ENCODE measurements around the gene CDYL. TPM values are rescaled to one million over a fixed set of nuclear protein-coding genes. Genes with fewer than 3 reads are reported as not detected.

CDYL gene
- total RNA-seq, 1 experiment from 2014 or later, result 60.8 TPM

DNA sequence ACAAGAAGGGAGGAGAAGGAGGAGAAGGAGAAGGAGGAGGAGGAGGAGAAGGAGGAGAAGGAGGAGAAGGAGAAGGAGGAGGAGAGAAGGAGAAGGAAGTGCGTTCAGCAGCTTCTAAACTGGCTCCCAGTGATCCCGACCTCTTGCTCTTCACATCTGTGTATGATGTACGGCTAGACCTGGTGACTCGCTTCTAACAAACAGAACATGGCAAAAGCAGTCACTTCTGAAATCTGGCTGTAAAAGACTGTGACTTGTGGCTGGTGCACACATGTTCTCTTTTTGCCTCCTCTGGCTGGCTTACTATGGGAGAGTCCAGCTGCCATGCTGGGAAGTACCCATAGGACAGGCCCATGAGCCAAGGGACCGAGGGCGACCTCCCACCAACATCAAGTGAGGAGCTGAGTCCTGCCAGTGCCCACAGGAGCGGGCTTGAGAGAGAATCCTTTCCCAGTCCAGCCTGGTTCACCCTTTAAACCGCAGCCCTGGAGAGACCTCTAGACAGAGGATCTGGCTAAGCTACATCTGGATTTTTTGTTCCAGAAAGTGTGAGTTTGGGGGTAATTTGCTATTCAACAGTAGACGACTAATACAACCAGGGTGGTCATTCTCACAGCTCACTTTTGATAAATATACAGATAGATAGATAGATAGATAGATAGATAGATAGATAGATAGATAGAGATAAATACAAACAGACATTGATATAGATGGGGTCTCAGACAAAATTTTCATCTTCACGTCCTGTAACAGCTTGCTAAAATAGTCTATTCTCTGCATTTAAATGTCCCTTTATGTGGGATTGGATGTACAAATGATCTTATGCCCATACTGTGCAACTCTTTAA lies 185.3 kb downstream of the CDYL start:
- Histone ChIP-seq H4K20me1 (ENCODE audit: insufficient read depth) (no peaks in the 10 kb centered on the region), H3K27ac (no peak overlapping the region), H3K9me2 (ENCODE audit: insufficient read depth) (no peaks in the 10 kb centered on the region), H2AFZ (no peak overlapping the region), H3F3A (ENCODE audit: insufficient read depth, low read depth) (no peaks in the 10 kb centered on the region), H3K4me3 (no peak overlapping the region), H3K4me1 (replicated peaks; ENCODE audit: insufficient read depth) (no peaks in the 10 kb centered on the region), H3K27me3 (ENCODE audit: insufficient read depth, low read depth) (no peaks in the 10 kb centered on the region), H3K79me2 (ENCODE audit: low read depth) (no peaks in the 10 kb centered on the region), H3K36me3 (ENCODE audit: low read depth) (no peaks in the 10 kb centered on the region), H3K9me3 (ENCODE audit: insufficient read depth, low read depth) (no peaks in the 10 kb centered on the region), H3K4me2 (no peak overlapping the region)
- intact Hi-C loops (cut with micrococcal nuclease; ENCODE audit: unreplicated experiment), result no loop called here
- BruUV-seq (replicated peaks), result no TSS peak
- no peak for DNase-seq
- TF ChIP-seq, protein P1, sequence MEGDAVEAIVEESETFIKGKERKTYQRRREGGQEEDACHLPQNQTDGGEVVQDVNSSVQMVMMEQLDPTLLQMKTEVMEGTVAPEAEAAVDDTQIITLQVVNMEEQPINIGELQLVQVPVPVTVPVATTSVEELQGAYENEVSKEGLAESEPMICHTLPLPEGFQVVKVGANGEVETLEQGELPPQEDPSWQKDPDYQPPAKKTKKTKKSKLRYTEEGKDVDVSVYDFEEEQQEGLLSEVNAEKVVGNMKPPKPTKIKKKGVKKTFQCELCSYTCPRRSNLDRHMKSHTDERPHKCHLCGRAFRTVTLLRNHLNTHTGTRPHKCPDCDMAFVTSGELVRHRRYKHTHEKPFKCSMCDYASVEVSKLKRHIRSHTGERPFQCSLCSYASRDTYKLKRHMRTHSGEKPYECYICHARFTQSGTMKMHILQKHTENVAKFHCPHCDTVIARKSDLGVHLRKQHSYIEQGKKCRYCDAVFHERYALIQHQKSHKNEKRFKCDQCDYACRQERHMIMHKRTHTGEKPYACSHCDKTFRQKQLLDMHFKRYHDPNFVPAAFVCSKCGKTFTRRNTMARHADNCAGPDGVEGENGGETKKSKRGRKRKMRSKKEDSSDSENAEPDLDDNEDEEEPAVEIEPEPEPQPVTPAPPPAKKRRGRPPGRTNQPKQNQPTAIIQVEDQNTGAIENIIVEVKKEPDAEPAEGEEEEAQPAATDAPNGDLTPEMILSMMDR (conservative IDR thresholded peaks at IDR 0.05), result no peak
- TF ChIP-seq EZH2 (IDR thresholded peaks at IDR 0.05; ENCODE audit: low read depth), result no peak
- ChIA-PET CTCF (no interaction called here), POLR2A (ENCODE audit: unreplicated experiment) (no interaction called here)

DNA sequence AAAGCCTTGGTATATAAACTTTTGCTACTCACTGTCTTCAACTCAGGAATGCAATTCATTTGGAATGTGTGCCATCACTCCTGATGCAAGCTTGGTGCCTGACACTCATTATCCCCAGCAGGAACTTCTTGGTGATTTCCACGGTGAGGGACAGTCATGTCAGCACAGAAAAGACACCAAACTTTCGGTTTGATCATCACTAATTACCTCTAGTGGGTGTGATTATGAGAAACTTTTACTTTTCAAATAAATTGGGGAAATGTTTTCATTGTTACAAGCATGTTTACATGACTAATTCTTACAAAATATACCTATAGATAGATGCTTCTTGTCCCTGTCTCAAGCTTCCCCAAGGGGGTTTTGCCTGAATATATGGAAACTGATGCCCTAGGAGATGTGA lies 186.7 kb downstream of the CDYL start:
- ChIA-PET CTCF (no interaction called here), POLR2A (ENCODE audit: unreplicated experiment) (no interaction called here)
- no peaks in the 10 kb centered on the region for H3K27me3 ChIP-seq (ENCODE audit: insufficient read depth, low read depth)
- H4K20me1 ChIP-seq (ENCODE audit: insufficient read depth), result no peaks in the 10 kb centered on the region
- no peak overlapping the region for H3K27ac ChIP-seq
- no peak for DNase-seq
- no peaks in the 10 kb centered on the region for H3K36me3 ChIP-seq (ENCODE audit: low read depth)
- no peak overlapping the region for H3K4me2 ChIP-seq
- H2AFZ ChIP-seq, result no peak overlapping the region
- H3K79me2 ChIP-seq (ENCODE audit: low read depth), result no peaks in the 10 kb centered on the region
- TF ChIP-seq EZH2 (IDR thresholded peaks at IDR 0.05; ENCODE audit: low read depth), result no peak
- TF ChIP-seq, protein P1 (conservative IDR thresholded peaks at IDR 0.05), result no peak
- no peak overlapping the region for H3K4me3 ChIP-seq
- no peaks in the 10 kb centered on the region for H3K9me3 ChIP-seq (ENCODE audit: insufficient read depth, low read depth)
- BruUV-seq (replicated peaks), result no TSS peak
- intact Hi-C loops (cut with micrococcal nuclease; ENCODE audit: unreplicated experiment), result no loop called here
- H3F3A ChIP-seq (ENCODE audit: insufficient read depth, low read depth), result no peaks in the 10 kb centered on the region
- no peaks in the 10 kb centered on the region for H3K9me2 ChIP-seq (ENCODE audit: insufficient read depth)
- no peaks in the 10 kb centered on the region for H3K4me1 ChIP-seq (replicated peaks; ENCODE audit: insufficient read depth)

DNA sequence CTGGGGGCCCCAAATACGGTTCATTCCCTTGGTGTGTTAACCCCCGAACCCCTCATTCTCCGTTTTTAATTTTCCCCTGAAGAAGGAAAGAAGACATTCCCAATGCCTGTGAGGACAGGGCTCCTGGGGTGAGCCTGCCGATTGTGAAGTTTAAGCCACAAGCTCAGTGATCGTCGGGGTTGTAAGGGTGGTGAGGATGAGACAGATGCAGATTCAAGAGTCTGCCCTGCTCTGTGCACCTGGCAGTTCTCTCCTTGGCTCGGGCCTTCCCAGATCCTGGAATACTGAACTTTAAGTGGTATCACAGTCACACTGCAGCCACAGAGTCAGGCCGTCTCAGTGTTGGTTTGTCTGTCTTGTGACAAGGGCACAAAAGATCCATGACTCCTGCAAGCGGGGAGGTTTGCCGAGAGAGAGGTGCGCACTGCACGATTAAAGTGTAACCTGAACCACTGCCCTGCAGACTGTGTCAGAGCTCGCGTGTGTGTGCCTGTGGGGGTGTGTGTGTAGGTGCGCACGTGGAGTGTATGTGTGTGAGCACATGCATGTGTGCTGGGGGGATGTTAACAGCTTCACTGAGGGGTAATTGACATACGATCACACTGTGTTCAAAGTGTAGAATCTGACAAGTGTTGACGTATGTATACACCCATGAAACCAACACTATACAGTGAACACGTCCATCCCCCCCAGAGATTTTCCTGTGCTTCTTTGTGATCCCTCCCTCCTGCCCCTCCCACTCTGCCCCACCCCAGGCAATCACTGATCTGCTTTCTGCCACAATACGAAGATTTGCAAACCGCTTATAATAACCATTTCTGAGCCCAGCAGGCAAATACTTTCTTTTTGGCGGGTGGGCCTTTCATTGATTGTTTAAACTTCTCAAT lies 188.7 kb downstream of the CDYL start:
- Histone ChIP-seq H3K4me3 (no peak overlapping the region), H3K79me2 (ENCODE audit: low read depth) (no peaks in the 10 kb centered on the region), H3K9me3 (ENCODE audit: insufficient read depth, low read depth) (no peaks in the 10 kb centered on the region), H3K36me3 (ENCODE audit: low read depth) (no peaks in the 10 kb centered on the region), H3K4me2 (no peak overlapping the region), H2AFZ (no peak overlapping the region), H3K27me3 (ENCODE audit: insufficient read depth, low read depth) (no peaks in the 10 kb centered on the region), H3K9me2 (ENCODE audit: insufficient read depth) (no peaks in the 10 kb centered on the region), H3F3A (ENCODE audit: insufficient read depth, low read depth) (no peaks in the 10 kb centered on the region), H3K4me1 (replicated peaks; ENCODE audit: insufficient read depth) (no peaks in the 10 kb centered on the region), H4K20me1 (ENCODE audit: insufficient read depth) (no peaks in the 10 kb centered on the region), H3K27ac (no peak overlapping the region)
- intact Hi-C loops (cut with micrococcal nuclease; ENCODE audit: unreplicated experiment), result no loop called here
- TF ChIP-seq EZH2 (IDR thresholded peaks at IDR 0.05; ENCODE audit: low read depth), result no peak
- TF ChIP-seq, protein P1 (conservative IDR thresholded peaks at IDR 0.05), result no peak
- no TSS peak for BruUV-seq (replicated peaks)
- POLR2A ChIA-PET (ENCODE audit: unreplicated experiment), result no interaction called here
- CTCF ChIA-PET, result no interaction called here
- no peak for DNase-seq

Data from PC-9 (cell line).